Fibroblast of pulmonary artery (primary cell): ENCODE results near the gene SETMAR.

Experiments used
- DNase-seq: peaks from one replicate; pipeline ENCODE4 v3.0.0-alpha.2; 2010; ENCODE audit warnings: low read depth
- H3K4me3 ChIP-seq: replicated peaks from 2 replicates; pipeline ENCODE4 v1.5.1; 2011; ENCODE audit warnings: low read depth, mild to moderate bottlenecking, control low read depth, low read length, moderate library complexity
- TF ChIP-seq, protein P1 (sequence below): IDR thresholded peaks from 2 replicates; pipeline ENCODE4 v1.5.1; 2011; ENCODE audit warnings: mild to moderate bottlenecking, control low read depth, low read length, inconsistent platforms; ENCODE audit errors: missing control alignments

Gene SETMAR

DNA sequence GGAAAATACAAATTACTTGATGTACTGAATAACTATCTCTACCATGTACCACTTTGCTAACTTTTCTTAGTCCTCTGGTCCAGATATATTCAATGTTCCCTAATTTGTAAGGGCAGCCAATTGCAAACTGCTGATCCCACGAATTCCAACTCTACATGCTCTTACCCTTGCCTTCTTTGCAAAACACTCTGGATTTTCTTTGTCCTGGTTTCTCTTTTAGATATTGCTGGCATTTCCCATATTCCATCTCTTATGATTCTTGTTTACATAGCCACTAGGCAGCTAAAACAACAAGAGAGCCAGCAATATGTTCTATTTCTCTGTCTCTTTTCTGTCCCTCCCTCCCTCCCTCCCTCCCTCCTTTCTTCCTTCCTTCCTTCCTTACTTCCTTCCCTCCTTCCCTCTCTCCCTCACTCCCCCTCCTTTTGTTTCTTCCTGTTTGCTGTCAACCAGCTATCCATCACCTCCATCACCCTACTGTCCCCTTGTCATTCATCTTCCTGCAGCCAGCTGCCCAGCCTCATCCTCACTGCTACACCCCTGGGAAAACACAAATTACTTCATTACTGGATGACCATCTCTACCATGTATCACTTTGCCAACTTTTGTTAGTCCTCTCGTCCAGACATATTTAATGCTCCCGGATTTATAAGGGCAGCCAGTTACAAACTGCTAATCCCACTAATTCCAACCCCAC lies 33.8 kb downstream of the SETMAR start:
- TF ChIP-seq, protein P1, sequence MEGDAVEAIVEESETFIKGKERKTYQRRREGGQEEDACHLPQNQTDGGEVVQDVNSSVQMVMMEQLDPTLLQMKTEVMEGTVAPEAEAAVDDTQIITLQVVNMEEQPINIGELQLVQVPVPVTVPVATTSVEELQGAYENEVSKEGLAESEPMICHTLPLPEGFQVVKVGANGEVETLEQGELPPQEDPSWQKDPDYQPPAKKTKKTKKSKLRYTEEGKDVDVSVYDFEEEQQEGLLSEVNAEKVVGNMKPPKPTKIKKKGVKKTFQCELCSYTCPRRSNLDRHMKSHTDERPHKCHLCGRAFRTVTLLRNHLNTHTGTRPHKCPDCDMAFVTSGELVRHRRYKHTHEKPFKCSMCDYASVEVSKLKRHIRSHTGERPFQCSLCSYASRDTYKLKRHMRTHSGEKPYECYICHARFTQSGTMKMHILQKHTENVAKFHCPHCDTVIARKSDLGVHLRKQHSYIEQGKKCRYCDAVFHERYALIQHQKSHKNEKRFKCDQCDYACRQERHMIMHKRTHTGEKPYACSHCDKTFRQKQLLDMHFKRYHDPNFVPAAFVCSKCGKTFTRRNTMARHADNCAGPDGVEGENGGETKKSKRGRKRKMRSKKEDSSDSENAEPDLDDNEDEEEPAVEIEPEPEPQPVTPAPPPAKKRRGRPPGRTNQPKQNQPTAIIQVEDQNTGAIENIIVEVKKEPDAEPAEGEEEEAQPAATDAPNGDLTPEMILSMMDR, result no peak
- no peak for DNase-seq
- H3K4me3 ChIP-seq, result no peak overlapping the region

GRCh38 chr3:4338751-4339150 lies 35.6 kb downstream of the SETMAR start:
- TF ChIP-seq, protein P1, result no peak
- no peak overlapping the region for H3K4me3 ChIP-seq
- DNase-seq, result no peak

DNA sequence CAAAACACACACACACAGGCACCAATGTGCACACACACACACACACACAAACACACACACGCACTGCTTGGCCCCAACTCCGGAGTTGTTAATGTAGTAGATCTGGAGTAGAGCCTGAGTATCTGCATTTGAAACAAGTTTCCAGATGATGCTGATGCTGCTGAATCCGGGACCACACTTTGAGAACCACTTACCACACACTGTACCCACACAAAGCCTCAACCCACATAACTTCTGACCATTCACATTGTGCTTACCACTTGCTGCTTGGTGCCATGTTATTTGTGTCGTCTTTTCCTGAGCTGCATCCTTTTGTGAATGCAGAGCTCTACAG lies 36.9 kb downstream of the SETMAR start:
- TF ChIP-seq, protein P1, result no peak
- no peak for DNase-seq

DNA sequence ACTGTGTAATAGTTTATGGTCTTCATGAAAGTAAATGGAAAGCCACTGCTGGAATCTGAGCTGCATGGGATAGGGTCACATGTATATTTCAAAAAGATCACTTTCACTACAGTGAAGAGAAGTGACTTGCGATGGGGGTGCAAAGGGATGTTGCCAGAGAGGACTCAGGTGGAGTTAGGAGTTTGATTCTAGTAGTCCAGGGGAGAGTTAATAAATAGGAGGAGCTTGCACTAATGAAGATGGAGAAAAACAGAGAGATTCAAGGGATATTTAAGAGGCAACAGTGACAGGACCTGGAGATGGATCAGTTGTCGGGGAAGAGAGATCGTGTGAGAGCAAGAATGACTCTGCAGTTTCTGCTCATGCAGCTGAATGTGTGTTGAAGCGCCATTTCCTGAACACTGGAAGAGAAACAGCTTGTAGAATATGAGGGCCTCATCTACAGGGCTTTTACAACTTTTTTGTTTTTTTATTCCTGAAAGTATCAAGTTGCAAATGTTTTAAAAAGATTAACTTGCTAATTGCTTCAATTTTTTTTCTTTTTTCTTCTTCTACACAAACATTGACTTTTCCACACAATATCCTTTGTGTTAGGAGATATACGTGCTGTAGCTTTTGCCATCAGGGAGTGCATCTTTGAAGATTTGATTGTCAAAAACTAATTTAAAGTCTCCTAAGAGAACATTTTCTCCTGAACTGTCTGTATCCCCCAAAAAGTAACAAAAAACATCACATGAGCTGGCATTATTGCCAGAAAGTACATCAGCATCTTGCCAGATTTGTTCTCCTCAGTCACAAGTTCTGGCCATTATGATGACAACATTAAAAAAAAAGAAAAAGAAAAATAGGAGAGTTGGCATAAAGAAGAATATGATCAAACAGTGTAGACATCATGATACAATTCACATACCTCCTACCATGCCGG lies 37.5 kb downstream of the SETMAR start:
- DNase-seq, result peak; percentile 63
- no peak overlapping the region for H3K4me3 ChIP-seq
- TF ChIP-seq, protein P1, result no peak

More for the DNA sequence above, 36.9 kb downstream of the SETMAR start:
- H3K4me3 ChIP-seq, result no peak overlapping the region

DNA sequence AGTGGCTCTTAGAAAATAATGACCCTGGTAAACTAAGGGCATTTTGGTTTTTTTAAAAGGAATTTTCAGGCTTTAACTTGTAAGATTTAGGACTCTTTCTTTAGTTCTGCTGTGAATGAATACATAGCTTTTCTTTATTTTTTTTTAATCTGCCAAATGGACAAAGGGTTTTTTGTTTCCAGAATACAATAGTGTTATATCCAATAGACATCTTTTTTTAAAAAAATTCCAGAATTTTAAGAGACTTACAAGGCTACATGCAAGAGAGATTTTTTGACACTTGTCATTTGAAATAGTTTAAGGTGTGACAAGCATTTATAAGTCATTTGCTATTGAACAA lies 38.1 kb downstream of the SETMAR start:
- DNase-seq, result no peak
- TF ChIP-seq, protein P1, result no peak
- no peak overlapping the region for H3K4me3 ChIP-seq

GRCh38 chr3:4343258-4343657 lies 40.1 kb downstream of the SETMAR start:
- DNase-seq, result no peak
- no peak overlapping the region for H3K4me3 ChIP-seq
- TF ChIP-seq, protein P1, result no peak
